DMS114 treated with DMSO at 0.1 percent for 48 hours (cell line): ENCODE results near the gene UNC79.

Experiments used
- DNase-seq: peaks from one replicate; lab custom pipeline; 2025; ENCODE audit not compliant: unreplicated experiment; lab: John Stamatoyannopoulos, UW

Gene UNC79

DNA sequence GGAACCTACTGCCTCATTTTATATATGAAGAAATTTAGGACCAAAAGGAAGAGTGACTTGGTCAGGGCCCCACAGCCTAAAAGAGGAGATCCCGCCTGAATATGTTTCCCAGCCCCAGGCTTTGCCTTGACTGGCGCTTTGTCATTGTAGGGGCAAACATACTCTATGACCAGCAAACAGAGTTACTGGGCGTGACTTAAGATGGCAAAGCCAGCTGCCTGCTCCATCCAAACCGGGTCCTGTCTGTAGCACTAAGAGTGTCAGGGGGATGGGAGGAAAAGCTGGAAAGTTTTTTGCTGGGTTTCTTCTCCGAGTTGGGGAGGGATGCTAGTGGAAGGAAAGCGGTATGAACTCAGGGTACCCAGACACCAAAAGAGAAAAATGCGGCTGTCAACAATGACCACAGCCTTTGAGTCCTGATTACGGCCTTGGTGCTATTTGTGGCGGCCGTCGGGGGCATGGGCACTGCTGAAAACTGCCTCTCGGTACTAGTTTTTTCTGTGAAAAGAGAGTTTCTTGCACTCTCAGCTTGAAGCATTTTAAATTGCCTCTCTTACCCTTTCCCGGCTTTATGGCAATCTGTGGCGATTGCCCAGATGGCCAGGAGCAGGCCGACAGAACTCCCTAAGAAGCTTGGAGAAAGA lies 274.9 kb downstream of the UNC79 start:
- no peak for DNase-seq

DNA sequence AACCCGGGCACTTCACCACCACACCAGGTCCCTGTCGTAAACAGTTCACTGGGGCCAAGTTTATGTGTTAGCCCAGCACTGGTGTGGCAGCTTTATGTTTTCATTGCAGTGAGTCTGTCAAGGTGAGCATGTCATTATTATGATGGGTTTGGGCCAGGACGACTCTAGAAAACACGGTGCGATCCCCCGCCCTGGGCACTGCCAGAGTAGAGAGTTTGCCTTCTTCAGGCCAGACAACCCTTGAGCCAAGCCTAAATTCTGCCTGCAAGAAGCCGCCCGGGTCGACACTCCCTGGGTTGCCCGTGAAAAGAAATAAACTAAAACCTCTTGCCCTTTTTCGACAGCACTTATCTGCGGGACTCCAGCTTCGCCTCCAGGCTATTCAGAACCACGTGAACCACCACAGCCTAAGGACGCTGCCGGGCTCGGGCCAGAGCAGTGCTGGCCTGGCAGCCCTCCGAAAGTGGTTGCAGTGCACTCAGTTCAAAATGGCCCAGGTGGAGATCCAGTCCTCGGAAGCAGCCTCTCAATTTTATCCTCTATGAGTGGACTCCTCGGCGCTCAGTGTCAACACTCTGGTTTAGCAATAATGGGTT lies 275.7 kb downstream of the UNC79 start:
- DNase-seq: no peak

DNA sequence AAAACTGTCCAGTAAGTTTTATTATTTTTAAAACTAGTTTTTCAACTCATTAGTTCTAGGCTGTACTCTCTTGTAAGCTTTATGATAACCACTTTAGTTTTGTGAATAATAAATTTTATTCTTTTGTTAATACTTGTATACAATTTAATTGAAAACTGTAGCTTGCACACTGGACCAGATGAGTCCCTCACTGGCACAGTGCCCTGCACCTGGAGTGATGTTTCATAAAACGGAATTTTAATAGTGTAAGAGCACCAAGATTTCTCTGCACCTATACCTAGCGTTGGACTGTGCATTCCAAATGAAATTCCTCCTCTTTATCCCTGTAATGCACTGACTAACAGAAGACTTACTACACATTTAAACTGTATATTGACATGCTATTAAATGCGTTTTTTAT lies 276.7 kb downstream of the UNC79 start:
- no peak for DNase-seq

DNA sequence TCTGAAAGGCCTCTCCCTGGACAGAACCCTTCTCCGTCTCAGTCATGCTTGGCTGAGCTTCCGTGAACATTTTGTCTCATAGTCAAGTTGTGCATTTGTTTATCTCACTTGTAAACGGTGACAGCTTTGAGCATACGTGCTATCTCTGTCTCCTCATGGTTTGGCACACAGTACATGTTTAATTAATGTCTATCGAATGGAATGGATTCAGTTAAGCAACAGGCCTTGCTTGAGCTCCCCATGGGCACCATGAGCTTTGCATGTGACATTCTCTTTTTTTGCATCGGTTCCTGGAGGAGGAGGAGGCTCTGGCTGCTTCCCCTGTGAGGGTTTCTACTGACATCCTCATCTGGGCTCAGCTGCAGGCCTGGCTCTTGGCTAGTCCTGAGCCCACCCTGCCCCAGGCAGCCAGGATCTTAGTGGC lies 277.6 kb downstream of the UNC79 start:
- no peak for DNase-seq

- no peak for DNase-seq
These were observed 278.1 kb downstream of the UNC79 start for GRCh38 chr14:93708800-93709199.

DNA sequence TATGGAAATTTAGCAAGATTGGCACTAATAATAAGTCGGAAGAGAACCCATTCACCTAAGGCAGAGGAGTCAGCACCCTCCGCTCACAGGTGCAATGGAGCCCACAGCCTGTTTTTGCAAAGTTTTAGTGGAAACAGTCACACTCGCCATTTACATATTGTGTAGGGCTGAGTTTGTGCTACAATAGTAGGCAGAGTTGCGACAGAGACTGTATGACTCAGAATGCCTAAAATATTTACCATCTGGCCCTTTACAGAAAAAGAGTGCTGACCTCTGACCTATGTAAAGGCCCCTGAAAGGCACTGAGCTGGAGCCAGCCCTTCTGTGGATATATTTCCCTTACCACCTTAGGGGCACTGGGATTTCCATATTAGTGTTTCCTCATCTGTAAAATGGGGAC lies 278.5 kb downstream of the UNC79 start:
- no peak for DNase-seq

DNA sequence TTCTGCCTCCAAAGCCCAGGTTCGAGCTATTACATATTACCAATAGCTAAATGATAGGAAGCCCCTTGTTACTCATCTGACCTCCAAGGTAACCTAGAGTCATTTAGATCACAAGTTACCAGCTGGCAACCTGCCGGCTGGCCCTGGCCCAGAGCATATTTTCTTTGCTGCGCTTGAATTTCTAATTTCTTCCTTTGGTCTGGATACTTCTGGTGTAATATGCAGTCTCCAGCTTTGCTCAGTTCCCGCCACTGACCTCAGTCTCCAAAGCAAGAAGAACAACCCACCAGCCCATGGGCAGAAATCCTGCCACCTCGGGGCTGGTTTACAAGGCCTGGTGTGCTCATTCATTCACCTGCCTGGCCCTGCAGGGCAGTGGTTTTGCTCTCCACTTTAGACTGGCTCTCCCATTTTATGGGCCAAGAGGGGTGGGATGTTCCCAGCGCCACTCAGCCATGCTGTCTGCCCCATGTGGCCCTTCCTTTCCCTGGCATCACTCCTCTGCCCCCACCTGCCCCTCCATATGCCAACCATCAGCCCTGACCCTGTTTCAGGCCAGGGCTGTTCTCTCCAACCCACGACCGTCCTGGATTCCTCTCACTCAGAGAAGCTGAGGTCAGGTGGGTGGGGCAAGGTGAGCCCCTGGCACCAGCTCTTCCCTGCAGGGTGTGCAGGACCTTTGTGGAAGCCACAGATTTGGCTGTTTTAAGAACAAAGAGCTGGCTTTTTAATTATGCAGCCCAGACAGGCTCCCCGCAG lies 281.5 kb downstream of the UNC79 start:
- DNase-seq: no peak

DNA sequence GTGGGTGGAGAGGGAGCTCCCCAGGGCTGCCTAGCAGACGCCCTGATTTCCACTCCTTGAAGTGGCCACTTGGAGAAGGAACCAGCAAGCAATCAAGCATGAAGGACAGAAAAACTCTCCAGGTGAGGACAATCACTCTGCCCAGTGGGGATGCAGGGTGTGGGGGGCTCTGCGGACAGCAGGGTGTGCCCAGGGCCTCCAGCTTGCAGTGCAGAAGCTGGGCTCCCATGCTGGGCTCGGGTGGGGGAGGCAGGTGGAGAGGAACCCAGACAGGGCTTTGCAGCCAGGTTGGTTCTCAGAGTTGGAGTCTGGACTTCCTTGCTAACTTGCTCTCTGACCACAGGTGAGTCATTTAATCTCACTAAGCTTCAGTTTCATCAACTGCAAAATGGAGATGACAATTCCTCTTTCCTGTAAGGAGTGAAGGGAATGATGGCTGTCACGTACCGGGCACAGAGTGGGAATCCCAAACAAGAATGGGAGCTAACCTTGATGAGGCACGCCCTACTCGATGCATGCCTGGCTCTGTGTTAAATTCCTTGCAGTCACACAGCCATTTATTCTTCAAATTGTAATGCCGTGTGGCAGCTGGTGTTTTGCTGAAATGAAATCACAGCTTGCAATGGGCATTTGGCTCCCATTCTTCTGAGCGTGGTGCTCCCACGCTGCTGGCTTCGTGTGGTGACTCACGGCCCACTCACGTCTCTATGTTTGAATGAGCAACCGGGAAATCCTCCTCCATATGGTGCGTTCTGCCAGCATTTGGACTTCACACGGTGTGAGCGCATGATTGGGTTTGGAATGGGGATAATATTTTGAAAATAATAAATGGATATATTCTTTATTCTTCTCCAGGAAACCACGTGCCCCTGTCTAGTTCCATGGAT lies 282.3 kb downstream of the UNC79 start:
- DNase-seq: no peak

- DNase-seq: no peak
These were observed 283.1 kb downstream of the UNC79 start for GRCh38 chr14:93713726-93714405.

DNA sequence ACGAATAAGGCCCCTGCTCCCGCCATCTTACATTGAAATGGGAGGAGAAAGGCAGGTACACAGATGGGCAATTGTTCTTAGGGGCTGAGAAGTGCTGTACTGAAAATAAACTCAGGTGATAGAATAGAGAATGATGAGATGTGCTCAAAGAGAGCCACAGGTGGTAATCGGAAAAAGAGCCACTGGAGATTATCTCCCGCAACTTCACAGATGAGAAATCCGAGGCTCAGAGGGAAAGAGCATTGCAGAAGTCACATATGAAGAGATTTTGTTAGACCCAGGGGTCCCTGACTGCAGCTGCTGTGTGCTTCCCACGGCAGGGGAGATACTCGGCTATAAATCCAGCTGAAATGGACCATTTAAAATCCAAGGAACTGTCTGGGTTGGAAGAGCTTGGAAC lies 283.9 kb downstream of the UNC79 start:
- no peak for DNase-seq

GRCh38 chr14:93715279-93715927 lies 284.7 kb downstream of the UNC79 start:
- DNase-seq: no peak

GRCh38 chr14:93716002-93716745 lies 285.4 kb downstream of the UNC79 start:
- no peak for DNase-seq

GRCh38 chr14:93716746-93717667 lies 286.3 kb downstream of the UNC79 start:
- DNase-seq: no peak

- DNase-seq: no peak
These were observed 287.1 kb downstream of the UNC79 start for GRCh38 chr14:93717668-93718320.

GRCh38 chr14:93719256-93719655 lies 288.5 kb downstream of the UNC79 start:
- no peak for DNase-seq

DNA sequence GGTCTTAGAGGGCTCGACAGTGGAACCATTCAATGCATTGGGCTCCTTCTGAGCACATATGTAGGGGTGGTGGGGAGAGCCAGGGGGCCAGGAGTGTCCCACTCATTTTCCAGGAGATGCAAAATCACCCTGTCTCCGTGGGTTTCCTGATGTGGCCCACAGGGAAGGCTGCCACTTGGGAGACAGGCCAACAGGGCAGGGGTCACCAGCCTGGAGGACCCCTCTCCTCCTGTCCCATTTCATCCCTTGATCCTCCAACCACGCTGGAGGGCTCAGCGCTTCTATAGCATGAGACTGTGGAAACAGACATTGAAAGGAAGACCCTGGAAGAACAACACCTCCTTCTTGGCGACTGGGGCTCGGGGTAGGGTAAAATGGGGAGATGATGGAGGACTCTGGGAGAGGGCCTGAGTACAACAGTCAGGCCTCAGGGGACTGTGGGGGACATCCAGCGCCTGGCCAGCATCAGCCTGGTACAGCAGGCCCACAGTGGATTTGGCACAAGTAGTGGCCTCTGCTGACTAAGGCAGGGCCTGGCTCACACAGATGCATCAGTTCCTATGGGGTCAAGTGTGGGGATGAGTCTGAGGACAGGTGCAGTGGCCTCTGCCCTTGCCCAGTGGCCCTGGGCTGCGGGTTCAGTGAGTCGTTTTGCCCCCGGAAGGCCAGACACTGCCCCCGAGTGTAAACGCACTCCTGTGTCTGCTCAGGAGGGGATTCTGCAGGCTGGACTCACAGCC lies 289.5 kb downstream of the UNC79 start:
- DNase-seq: no peak

DNA sequence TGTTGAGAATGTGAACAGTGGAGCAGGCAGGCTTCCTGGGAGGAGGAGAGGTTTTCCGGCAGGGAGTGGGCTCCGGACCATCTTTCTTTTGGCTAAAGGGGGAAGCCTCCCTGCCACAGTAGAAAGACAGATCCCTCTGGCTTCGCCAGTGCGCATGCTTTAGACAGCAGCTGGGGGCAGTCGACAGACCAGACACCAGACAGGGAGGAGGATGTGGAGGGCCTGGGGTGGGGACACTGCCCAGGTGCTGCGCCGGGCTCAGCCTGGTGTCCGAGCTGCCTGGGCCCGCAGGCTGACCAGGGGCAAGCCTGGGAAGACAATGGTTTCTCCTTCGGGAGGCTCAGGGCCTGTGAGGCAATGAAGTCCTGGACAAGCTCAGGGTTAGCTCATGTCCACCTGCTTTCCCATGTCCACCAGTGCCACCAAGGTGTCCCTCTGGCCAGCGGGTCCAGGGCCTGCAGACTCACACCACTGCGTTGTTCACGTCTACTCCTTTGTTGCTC lies 290.3 kb downstream of the UNC79 start:
- no peak for DNase-seq
